ENCODE measurements around the gene AGL.
"Not testable (repeated sequence)": the region's sequence is repeated elsewhere in the genome, so short reads cannot be mapped to it uniquely, and the experiment has no call there.

AGL gene

GRCh38 chr1:99850459-99851291 lies 514 bp downstream of the AGL start:
- no peak for TF ChIP-seq CTCF (IDR thresholded peaks at IDR 0.05; ENCODE audit: low read depth, low read length)
- in situ Hi-C loops (cut with HindIII; ENCODE audit: low sequenced_read_pairs): no loop called here
- H3K4me3 ChIP-seq (ENCODE audit: low read depth, low read length): peak overlapping the region; percentile 85
- DNase-seq (ENCODE audit: low read depth, low spot score): peak; percentile 41

GRCh38 chr1:99851850-99852454 lies 1.8 kb downstream of the AGL start:
- no peak for TF ChIP-seq CTCF (IDR thresholded peaks at IDR 0.05; ENCODE audit: low read depth, low read length)
- no peak overlapping the region for H3K4me3 ChIP-seq (ENCODE audit: low read depth, low read length)
- in situ Hi-C loops (cut with HindIII; ENCODE audit: low sequenced_read_pairs): no loop called here
- DNase-seq (ENCODE audit: low read depth, low spot score): no peak

GRCh38 chr1:99852648-99853047 lies 2.5 kb downstream of the AGL start:
- no peak overlapping the region for H3K4me3 ChIP-seq (ENCODE audit: low read depth, low read length)
- in situ Hi-C loops (cut with HindIII; ENCODE audit: low sequenced_read_pairs): no loop called here
- no peak for DNase-seq (ENCODE audit: low read depth, low spot score)
- TF ChIP-seq CTCF (IDR thresholded peaks at IDR 0.05; ENCODE audit: low read depth, low read length): no peak

GRCh38 chr1:99855914-99856450 lies 5.8 kb downstream of the AGL start:
- in situ Hi-C loops (cut with HindIII; ENCODE audit: low sequenced_read_pairs): no loop called here
- no peak overlapping the region for H3K4me3 ChIP-seq (ENCODE audit: low read depth, low read length)
- DNase-seq (ENCODE audit: low read depth, low spot score): no peak
- TF ChIP-seq CTCF (IDR thresholded peaks at IDR 0.05; ENCODE audit: low read depth, low read length): no peak

- in situ Hi-C loops (cut with HindIII; ENCODE audit: low sequenced_read_pairs); H3K4me3 ChIP-seq (ENCODE audit: low read depth, low read length); DNase-seq (ENCODE audit: low read depth, low spot score): not testable (repeated sequence)
Measured at GRCh38 chr1:99857041-99857440, 6.9 kb downstream of the AGL start.

- in situ Hi-C loops (cut with HindIII; ENCODE audit: low sequenced_read_pairs): no loop called here
- TF ChIP-seq CTCF (IDR thresholded peaks at IDR 0.05; ENCODE audit: low read depth, low read length): no peak
- no peak for DNase-seq (ENCODE audit: low read depth, low spot score)
- no peak overlapping the region for H3K4me3 ChIP-seq (ENCODE audit: low read depth, low read length)
Measured at GRCh38 chr1:99858286-99858685, 8.1 kb downstream of the AGL start.

- no peak overlapping the region for H3K4me3 ChIP-seq (ENCODE audit: low read depth, low read length)
- DNase-seq (ENCODE audit: low read depth, low spot score): no peak
Measured at GRCh38 chr1:99858881-99859280, 8.7 kb downstream of the AGL start.

More at GRCh38 chr1:99858881-99859280, 8.7 kb downstream of the AGL start:
- in situ Hi-C loops (cut with HindIII; ENCODE audit: low sequenced_read_pairs): no loop called here
- no peak for TF ChIP-seq CTCF (IDR thresholded peaks at IDR 0.05; ENCODE audit: low read depth, low read length)

Data from astrocyte of the spinal cord (primary cell).